Transverse colon (tissue), 4 donors: Measurements from ENCODE around the gene SHOC1. TPM values are rescaled to one million over a fixed set of nuclear protein-coding genes. Genes with fewer than 3 reads are reported as not detected.
"Not testable (repeated sequence)": the region's sequence is repeated elsewhere in the genome, so short reads cannot be mapped to it uniquely, and the experiment has no call there.

Experiments
- DNase-seq: peaks from one replicate; pipeline ENCODE4 v3.0.0-alpha.2; 2019
- H3K27ac ChIP-seq, 4 donors: fragments of 200-600 bp; sonication (generic); 2 replicates each; pipeline ENCODE4 v1.5.1; 2016 to 2018; ENCODE audit warnings: inconsistent platforms in 4 of 4
- H3K27me3 ChIP-seq: fragments of 200-600 bp; sonication (generic); 2 replicates; pipeline ENCODE4 v1.5.1; 2017; ENCODE audit warnings: inconsistent platforms
- H3K36me3 ChIP-seq, 4 donors: fragments of 200-600 bp; sonication (generic); 2 replicates each; pipeline ENCODE4 v1.5.1; 2017 to 2019; ENCODE audit warnings: inconsistent platforms in 4 of 4
- H3K4me1 ChIP-seq, 4 donors: fragments of 200-600 bp; sonication (generic); 2 replicates each; pipeline ENCODE4 v1.5.1; 2017 to 2020; ENCODE audit warnings: inconsistent platforms in 4 of 4
- H3K4me3 ChIP-seq, 4 donors: fragments of 200-600 bp; sonication (generic); 1 replicate in 1 of 4; 2 replicates in 3 of 4; pipeline versions ENCODE4 v1.5.1 to v1.6.1; 2017 to 2019; ENCODE audit warnings: inconsistent platforms in 4 of 4
- H3K9me3 ChIP-seq, 2 donors: fragments of 200-600 bp; sonication (generic); 2 replicates each; pipeline ENCODE4 v1.5.1; 2017 to 2019; ENCODE audit warnings: inconsistent platforms in 2 of 2
- EP300 ChIP-seq: sonication (generic); formaldehyde crosslinking; IDR thresholded peaks from one replicate; pipeline ENCODE4 v1.6.1; 2017; ENCODE audit warnings: antibody characterized with exemption, low read depth
- POLR2A ChIP-seq: fragments of 450-650 bp; IDR thresholded peaks from one replicate; pipeline ENCODE4 v1.6.1; 2016; ENCODE audit warnings: antibody characterized with exemption, mild to moderate bottlenecking, moderate library complexity
- POLR2AphosphoS5 ChIP-seq, 3 donors: sonication (generic); formaldehyde crosslinking; IDR thresholded peaks; one replicate each; pipeline ENCODE4 v1.6.1; 2016; ENCODE audit warnings: antibody characterized with exemption in 3 of 3
- WGBS, 2 donors: methylation state at CpG; one replicate each; pipeline ENCODE4 v1.1.5; 2018; ENCODE audit warnings: low coverage in 1 of 2; 5-methylcytosine and 5-hydroxymethylcytosine counted together
- in situ Hi-C, 4 donors: fragments of 200-750 bp; cut with MboI; loops; one replicate each; pipeline versions ENCODE4 v1.15.0 to v1.15.1; 2017; ENCODE audit warnings: low sequenced_read_pairs in 3 of 4, low pct_ligation_motif_present in 1 of 4, low pct_unique_long_range_greater_than_20kb in 1 of 4
- intact Hi-C: fragments of 100-400 bp; cut with DNase I; formaldehyde crosslinking; loops from one replicate; pipeline ENCODE4 v1.15.1; 2023; ENCODE audit warnings: low total_unique reads
- total RNA-seq, 4 donors: library from RNA; depleted of rRNA; stranded (reverse); fragments of >200 nt; gene quantifications; one replicate each; pipeline ENCODE4 v1.1.0, GENCODE V29; 2016
- TF ChIP-seq, protein P1 (sequence below), 5 experiments: fragments of 200-600 bp in 3 of 5; fragments of 450-650 bp in 2 of 5; sonication (generic) in 3 of 5; IDR thresholded peaks; 1 replicate in 2 of 5; 2 replicates in 3 of 5; pipeline ENCODE4 v1.5.1; 2016 to 2017; ENCODE audit warnings: antibody characterized with exemption in 5 of 5, inconsistent platforms in 3 of 5, mild to moderate bottlenecking in 2 of 5, moderate library complexity in 1 of 5

The SHOC1 gene
- total RNA-seq, 4 donors from 2014 or later = not detected

DNA sequence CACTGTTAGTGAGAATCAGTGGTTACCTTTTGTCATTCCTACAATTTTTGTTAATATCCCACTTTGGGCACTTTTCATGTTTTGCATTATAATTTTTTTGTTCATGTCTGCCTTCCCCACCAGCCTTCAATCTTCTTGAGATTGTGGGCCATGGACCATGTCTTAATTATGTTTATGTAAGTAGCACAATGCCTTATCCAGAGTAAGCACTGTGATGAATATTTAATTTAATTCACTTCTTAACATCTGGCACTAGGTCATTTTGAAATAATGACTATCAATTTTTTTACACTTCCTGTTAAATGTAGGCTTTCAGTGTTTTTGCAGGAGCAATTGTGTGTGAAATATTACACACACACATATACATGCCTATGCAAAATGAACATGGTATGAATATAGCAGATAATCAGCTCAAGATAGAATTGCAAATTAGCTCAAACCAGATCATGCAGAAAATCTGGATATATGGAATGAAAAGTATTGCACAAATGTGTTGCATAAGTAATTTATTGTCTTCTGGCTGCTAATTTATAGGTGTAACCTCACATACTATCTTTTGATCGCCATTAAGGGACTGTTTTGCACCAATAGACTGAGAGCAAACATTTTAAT, 5.3 kb upstream of the SHOC1 start:
- 86 to 90% methylated on average over 1 of the region's 1 CpG for WGBS, 2 donors
- no peak for DNase-seq
- Histone ChIP-seq H3K4me1 (no peaks in the 10 kb centered on the region), H3K4me3 (no peak overlapping the region), H3K36me3 (no peaks in the 10 kb centered on the region), H3K27me3 (no peaks in the 10 kb centered on the region), H3K27ac (no peak overlapping the region), H3K9me3 (no peaks in the 10 kb centered on the region)
- intact Hi-C loops = no loop called here
- in situ Hi-C loops = no loop called here
- TF ChIP-seq POLR2AphosphoS5 (IDR thresholded peaks at IDR 0.05) = no peak
- no peak for TF ChIP-seq POLR2A
- TF ChIP-seq, protein P1, sequence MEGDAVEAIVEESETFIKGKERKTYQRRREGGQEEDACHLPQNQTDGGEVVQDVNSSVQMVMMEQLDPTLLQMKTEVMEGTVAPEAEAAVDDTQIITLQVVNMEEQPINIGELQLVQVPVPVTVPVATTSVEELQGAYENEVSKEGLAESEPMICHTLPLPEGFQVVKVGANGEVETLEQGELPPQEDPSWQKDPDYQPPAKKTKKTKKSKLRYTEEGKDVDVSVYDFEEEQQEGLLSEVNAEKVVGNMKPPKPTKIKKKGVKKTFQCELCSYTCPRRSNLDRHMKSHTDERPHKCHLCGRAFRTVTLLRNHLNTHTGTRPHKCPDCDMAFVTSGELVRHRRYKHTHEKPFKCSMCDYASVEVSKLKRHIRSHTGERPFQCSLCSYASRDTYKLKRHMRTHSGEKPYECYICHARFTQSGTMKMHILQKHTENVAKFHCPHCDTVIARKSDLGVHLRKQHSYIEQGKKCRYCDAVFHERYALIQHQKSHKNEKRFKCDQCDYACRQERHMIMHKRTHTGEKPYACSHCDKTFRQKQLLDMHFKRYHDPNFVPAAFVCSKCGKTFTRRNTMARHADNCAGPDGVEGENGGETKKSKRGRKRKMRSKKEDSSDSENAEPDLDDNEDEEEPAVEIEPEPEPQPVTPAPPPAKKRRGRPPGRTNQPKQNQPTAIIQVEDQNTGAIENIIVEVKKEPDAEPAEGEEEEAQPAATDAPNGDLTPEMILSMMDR (IDR thresholded peaks at IDR 0.05) = no peak
- TF ChIP-seq EP300 = no peak

DNA sequence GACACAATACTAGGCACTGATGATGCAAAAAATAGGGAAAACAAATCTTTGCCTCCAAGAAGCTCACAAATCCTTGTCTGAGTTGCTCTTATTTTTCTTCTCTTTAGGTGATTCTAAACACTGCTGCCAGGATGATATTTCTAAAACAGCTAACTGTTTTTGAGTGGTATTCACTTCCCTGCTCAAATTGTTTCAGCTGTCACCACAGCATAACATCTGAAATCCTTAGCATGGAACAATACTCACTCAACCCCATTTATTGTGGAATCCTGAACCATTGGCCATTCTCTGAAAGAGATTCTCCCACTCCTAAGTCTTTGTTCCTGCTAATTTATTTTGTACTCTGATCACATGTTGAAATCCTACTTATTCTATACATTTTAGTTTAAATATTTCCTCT, 4.8 kb upstream of the SHOC1 start:
- TF ChIP-seq EP300 (no peak), POLR2AphosphoS5 (IDR thresholded peaks at IDR 0.05) (no peak), POLR2A (no peak)
- TF ChIP-seq, protein P1 (IDR thresholded peaks at IDR 0.05) = no peak
- in situ Hi-C loops = no loop called here
- Histone ChIP-seq H3K9me3 (no peaks in the 10 kb centered on the region), H3K27ac (no peak overlapping the region), H3K4me3 (no peak overlapping the region), H3K27me3 (no peaks in the 10 kb centered on the region), H3K4me1 (no peaks in the 10 kb centered on the region), H3K36me3 (no peaks in the 10 kb centered on the region)
- intact Hi-C loops = no loop called here
- DNase-seq = no peak

GRCh38 chr9:111798786-111799185, 4.0 kb upstream of the SHOC1 start:
- H3K27me3 ChIP-seq = no peaks in the 10 kb centered on the region
- H3K4me1 ChIP-seq = no peaks in the 10 kb centered on the region
- H3K4me3 ChIP-seq = no peak overlapping the region
- in situ Hi-C loops = no loop called here
- intact Hi-C loops = no loop called here
- H3K36me3 ChIP-seq = no peaks in the 10 kb centered on the region
- no peaks in the 10 kb centered on the region for H3K9me3 ChIP-seq
- H3K27ac ChIP-seq = no peak overlapping the region
- no peak for TF ChIP-seq POLR2AphosphoS5 (IDR thresholded peaks at IDR 0.05)
- TF ChIP-seq, protein P1 (IDR thresholded peaks at IDR 0.05) = no peak
- TF ChIP-seq EP300 = no peak
- no peak for TF ChIP-seq POLR2A
- no peak for DNase-seq

DNA sequence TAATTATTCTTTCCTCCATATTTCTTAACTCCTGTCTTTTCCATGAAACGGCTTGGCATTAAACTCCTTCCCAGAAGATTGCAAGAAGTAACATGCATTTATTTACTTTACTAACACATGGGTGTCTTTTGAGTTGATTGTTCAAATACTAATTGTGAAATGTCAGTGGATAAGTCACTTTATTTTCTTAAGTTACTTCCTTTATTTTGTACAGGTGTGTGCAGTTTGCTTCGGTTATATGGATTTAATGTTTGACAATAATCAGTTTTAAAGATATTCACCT, 761 bp upstream of the SHOC1 start:
- no peak overlapping the region for H3K27ac ChIP-seq
- no peak overlapping the region for H3K4me3 ChIP-seq
- H3K36me3 ChIP-seq = no peaks in the 10 kb centered on the region
- in situ Hi-C loops (no loop called here), intact Hi-C loops (no loop called here)
- 57 to 76% methylated on average over 2 of the region's 2 CpGs for WGBS, 2 donors
- no peak for TF ChIP-seq POLR2A
- TF ChIP-seq, protein P1 (IDR thresholded peaks at IDR 0.05) = no peak
- TF ChIP-seq EP300 = no peak
- TF ChIP-seq POLR2AphosphoS5 (IDR thresholded peaks at IDR 0.05) = no peak
- DNase-seq = no peak
- H3K27me3 ChIP-seq = no peaks in the 10 kb centered on the region
- no peaks in the 10 kb centered on the region for H3K9me3 ChIP-seq
- no peaks in the 10 kb centered on the region for H3K4me1 ChIP-seq

- H3K4me3 ChIP-seq, H3K27me3 ChIP-seq, H3K36me3 ChIP-seq, H3K9me3 ChIP-seq, intact Hi-C loops, DNase-seq, H3K27ac ChIP-seq, H3K4me1 ChIP-seq, in situ Hi-C loops: not testable (repeated sequence)
- WGBS, 2 donors = 78 to 95% methylated on average over 1 of the region's 1 CpG
These were observed 2.9 kb downstream of the SHOC1 start for GRCh38 chr9:111791821-111792220.
